GM18526 (cell line): Measurements from ENCODE around the gene NFIA.

ENCODE experiments used
- POLR2A ChIP-seq: IDR thresholded peaks from 3 replicates; pipeline ENCODE4 v1.6.1; 2011; ENCODE audit not compliant: insufficient read length; ENCODE audit errors: extremely low read depth

The NFIA gene

DNA sequence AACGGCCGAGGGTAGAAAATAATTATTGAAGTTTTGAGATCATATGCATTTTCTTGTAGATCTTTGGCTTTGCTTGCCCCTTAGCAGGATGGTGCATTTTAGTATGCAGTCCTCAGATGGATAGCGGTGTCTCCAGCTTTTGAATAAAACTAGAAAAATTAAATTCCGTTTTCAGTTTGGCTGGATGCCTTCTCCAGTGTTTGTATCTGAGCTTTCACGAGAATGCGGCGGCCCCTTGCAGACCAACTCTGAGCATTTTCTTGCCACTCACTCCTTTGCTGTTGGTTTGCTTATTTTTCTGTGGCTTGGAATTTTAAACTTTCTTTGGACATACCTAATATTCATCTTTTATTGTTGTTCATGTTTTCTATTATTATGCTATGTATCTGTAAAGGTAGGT lies 192.6 kb downstream of the NFIA start:
- TF ChIP-seq POLR2A = no peak

- no peak for TF ChIP-seq POLR2A
These were observed 193.9 kb downstream of the NFIA start for GRCh38 chr1:61276246-61276645.

DNA sequence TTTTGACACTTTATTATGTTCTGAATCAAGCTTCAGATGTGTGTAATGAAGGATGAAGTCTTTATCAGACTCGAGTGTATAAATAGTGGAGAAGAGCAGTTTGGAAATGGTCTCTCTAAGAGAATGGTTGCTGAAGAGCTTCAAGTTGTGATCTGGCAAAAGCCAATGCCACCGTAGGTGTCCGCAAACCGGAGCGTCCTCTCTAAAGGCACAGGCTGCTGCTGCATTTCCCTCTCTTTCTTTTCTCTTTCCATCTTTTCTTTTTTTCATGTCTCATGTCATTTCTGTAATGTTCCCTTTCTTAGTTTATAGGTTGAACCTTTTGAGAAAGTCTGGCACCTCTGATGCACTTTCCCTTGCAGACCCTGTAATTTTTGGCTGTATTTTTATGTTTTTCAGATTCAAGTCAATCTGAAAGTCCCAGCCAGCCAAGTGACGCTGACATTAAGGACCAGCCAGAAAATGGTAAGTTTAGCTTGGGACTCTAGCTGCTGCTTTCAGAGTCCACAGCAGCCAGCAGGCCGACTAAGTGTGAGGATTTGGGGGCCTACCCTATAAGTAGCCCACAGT lies 194.8 kb downstream of the NFIA start:
- no peak for TF ChIP-seq POLR2A

- no peak for TF ChIP-seq POLR2A
These were observed 196.6 kb downstream of the NFIA start for GRCh38 chr1:61278966-61279365.

DNA sequence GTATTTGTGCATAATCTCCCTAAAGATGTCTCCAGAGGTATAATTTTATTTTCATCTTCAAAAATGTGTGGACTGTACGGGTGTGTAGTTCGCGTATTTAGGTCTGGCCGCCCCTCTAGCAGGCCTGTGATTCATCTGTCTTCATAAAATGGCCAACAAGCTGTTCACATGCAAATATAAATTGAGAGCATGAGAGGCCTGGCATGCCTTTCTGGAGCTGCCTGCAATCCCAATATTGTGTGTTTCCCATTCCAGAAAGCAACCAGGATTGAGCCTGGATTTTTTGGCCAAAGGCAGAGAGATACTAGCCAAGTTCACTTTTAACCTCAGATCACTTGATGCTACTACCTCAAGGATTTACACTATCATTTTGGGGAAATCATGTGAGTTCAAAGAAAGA lies 197.2 kb downstream of the NFIA start:
- no peak for TF ChIP-seq POLR2A

GRCh38 chr1:61280452-61280851 lies 198.1 kb downstream of the NFIA start:
- TF ChIP-seq POLR2A = no peak

GRCh38 chr1:61282387-61282786 lies 200.0 kb downstream of the NFIA start:
- TF ChIP-seq POLR2A = no peak

GRCh38 chr1:61284248-61284854 lies 202.0 kb downstream of the NFIA start:
- no peak for TF ChIP-seq POLR2A

DNA sequence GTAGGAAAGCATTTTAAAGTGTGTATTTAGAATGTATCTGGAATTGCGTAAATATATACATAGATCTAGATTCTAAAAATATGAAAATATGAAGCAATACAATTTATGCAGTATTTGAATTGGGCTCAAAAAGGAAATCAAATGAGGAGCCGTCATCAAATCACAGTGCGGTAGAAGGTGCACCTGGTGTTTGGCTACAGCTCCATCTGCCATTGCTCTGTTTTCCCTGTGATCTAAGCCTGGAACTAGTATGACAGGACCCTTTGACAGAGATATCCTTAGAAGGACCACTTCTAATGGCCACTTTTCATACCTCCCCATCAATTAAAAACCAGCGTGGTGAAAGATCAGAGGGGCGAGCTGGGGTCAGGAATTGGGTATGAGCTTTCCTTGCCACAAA lies 202.6 kb downstream of the NFIA start:
- TF ChIP-seq POLR2A = no peak

DNA sequence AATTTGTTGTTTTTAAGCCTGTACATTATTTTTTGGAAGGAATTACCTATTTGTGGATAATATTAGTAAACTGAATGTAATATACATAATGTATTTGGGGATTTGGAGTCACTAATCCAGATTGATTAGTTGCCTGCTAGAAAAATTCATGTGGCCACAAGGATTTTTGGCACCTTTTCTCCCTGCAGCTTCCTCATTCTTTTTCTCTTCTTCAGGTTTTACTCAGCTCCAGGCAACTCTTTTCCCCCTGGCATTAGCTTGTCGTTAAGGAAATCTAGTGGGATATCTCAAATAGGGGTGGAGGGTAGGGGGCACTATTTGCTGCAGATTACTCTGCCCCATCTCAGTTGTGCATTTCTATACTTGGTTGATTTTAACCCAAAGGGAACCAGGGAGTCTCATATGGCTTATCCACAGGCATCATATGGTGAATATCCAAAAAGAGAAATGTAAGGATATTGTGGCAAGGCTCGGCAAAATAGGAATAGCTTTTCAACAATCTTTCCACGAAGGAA lies 203.1 kb downstream of the NFIA start:
- no peak for TF ChIP-seq POLR2A

DNA sequence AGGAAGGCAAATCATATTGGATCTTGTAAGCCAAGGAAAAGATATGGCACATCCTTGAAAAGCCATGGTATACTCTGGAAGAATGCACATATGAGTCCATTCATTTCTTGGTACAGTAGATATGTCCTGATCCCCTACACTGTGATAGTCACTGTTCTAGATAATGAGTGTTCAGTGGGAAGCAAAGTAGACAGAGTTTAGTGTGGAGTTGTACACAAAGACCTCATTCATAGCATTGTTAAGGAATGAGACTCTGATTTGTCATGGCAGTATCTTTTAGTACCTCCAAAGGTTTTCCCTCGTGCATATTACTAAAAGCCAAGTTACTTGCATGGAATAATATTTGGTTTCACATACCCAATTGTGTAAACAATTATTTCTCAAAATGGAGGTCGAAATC lies 204.7 kb downstream of the NFIA start:
- no peak for TF ChIP-seq POLR2A

DNA sequence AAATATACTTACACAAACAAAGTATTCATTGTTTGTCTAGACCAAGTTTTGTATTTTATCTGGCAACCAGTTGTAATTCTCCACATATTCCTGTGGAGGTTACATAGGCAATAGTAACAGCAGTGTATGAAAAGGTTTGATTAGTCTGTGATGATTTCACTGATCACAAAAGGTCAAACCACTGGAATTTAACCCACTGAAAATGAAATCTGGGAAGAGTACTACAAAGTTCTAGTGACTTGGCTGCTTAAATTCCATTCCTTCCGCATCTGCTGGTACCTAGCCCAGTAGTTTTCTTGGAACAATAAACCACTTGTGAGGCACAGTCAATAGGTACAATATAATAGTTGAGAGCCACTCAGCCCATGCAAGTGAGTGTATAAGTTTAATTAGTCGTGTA lies 205.4 kb downstream of the NFIA start:
- no peak for TF ChIP-seq POLR2A

DNA sequence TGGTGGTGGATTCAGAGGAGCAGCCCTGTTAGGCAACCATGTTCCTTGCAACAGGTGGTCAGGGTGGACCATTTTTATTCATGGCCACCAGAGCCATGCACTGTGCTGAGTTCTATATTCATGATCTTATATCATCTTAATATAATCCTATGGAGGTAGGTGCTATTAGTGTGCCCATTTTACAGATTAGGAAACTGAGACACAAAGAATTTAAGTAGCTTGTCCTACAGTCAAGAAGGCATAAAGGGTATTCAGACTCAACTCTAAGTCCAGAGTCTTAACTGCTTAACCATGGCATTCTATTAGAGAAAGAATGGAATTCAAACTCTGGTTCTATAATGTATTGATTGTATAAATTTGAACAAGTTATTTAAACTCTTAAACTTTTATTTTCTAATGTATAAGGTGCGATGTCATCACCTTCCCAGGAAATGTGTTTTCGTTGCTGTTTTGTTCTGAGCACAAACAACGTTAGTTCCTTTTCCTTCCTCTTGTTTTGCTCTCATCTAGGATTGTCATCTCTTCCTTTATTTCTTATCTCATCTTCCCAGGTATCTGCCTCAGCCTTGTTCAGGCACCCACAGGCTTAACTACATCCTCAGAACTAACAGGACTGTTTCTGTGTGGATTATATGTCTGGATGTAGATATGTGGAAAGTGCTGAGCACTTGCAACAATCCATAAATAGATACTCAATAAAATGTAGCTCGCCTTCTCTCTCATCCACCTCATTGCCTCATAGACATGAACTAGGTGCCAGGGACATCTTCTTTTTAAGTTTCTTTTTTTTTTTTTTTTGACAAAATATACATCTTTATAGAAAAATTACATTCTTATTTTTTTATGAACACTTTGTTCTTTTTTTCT lies 207.1 kb downstream of the NFIA start:
- TF ChIP-seq POLR2A = no peak

DNA sequence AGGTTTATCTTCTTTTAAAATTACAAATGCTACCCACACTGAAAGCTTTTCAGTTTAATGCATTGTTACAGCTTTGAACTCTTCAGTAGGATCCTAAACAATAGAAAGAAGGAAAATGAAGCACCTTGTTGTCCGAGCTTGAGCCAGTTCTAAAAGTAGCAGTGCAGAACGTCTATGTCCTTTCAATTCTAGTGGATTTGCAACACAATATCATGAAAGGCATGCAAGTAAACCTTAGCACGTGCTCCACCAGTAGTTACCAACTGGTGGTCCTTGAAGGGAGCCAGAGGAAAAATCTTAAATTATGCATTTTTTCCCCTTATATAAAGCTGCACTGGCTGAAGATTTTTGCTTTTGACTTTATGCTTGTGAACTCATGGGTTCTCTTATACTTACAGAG lies 208.2 kb downstream of the NFIA start:
- no peak for TF ChIP-seq POLR2A

DNA sequence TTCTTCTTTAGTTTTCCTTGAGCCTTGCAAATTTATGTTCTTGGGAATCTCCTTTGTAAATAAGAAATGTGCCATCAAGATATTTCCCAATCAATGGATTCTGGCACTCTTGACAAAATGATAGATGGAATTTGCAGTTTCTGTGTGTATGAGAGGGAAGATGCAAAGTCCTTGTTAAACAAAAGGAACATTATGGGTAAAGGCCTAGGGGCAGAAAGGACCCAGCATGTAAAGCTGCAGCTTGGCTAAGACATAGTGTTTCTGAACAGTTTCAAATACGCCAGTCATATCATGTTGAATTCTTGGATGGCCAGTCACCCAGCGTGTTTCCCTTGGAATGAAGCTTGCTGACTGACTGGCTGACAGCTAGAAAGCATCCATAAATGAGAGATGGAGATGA lies 210.8 kb downstream of the NFIA start:
- TF ChIP-seq POLR2A = no peak

DNA sequence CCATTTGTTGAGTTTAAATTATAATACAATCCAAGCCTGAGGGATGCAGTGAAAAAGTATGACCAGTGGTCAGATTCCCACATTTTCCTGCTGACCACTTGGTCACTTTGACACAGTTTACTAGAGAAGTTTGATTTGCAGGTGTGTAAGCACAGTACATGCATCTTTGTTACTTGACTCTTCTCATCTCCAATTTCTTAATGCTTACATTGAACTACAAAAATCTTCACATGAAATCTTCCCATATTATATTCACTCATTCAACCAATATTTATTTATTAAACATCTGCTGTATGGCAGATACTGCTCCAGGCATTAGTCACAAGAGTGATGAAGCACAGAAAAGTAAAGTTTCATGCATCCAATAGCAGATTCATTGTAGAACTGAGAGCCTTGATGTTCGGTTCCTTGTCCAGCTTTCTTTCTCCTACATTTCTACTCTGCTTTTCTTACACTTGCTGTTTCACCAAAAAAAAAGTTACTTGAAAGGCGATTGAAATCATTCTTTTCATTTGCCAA lies 211.7 kb downstream of the NFIA start:
- no peak for TF ChIP-seq POLR2A

- no peak for TF ChIP-seq POLR2A
These were observed 212.6 kb downstream of the NFIA start for GRCh38 chr1:61294930-61295329.
